ENCODE data around the gene COG5.

DNA sequence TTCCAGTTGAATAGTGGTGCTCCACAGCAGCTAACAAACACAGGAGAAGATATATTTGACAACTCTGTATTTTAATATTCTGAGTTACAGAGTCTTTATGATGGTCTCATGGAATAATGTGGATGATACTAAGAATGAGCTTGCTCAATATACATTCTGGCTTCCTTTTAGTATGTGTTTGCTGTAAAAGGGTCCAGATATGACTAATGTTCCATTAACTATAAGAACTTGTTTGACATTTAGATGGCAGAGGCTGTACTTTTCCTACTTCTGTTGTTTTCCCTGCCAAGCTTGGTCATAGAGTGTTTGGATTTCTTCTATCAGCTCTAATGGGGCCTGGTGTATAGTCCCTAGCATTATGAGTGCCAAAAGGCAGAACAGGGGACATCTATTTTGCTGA lies 155.4 kb downstream of the COG5 start:
- TF ChIP-seq EZH2 (IDR thresholded peaks at IDR 0.05; ENCODE audit: borderline replicate concordance, low read depth, low read length, poor library complexity, severe bottlenecking): no peak
- TF ChIP-seq, protein P1, sequence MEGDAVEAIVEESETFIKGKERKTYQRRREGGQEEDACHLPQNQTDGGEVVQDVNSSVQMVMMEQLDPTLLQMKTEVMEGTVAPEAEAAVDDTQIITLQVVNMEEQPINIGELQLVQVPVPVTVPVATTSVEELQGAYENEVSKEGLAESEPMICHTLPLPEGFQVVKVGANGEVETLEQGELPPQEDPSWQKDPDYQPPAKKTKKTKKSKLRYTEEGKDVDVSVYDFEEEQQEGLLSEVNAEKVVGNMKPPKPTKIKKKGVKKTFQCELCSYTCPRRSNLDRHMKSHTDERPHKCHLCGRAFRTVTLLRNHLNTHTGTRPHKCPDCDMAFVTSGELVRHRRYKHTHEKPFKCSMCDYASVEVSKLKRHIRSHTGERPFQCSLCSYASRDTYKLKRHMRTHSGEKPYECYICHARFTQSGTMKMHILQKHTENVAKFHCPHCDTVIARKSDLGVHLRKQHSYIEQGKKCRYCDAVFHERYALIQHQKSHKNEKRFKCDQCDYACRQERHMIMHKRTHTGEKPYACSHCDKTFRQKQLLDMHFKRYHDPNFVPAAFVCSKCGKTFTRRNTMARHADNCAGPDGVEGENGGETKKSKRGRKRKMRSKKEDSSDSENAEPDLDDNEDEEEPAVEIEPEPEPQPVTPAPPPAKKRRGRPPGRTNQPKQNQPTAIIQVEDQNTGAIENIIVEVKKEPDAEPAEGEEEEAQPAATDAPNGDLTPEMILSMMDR (conservative IDR thresholded peaks at IDR 0.05; ENCODE audit: low read depth, low read length): no peak
